Fibroblast of lung (primary cell): ENCODE measurements around the gene USP14.

ENCODE experiments used
- CTCF ChIP-seq, 2 donors: IDR thresholded peaks in 1 of 2; conservative IDR thresholded peaks in 1 of 2; 1 replicate in 1 of 2; 2 replicates in 1 of 2; pipeline ENCODE4 v1.5.1; 2011 to 2012; ENCODE audit warnings: low read length in 2 of 2, control low read depth in 1 of 2, inconsistent platforms in 1 of 2, low read depth in 1 of 2, mild to moderate bottlenecking in 1 of 2
- EZH2 ChIP-seq: IDR thresholded peaks from 2 replicates; pipeline ENCODE4 v1.5.1; 2012; ENCODE audit warnings: low read length, control low read depth, mild to moderate bottlenecking; ENCODE audit errors: missing control alignments

- no peak for TF ChIP-seq CTCF (conservative IDR thresholded peaks at IDR 0.05 in 1 of 2, IDR thresholded peaks at IDR 0.05 in 1 of 2; ENCODE audit: low read depth in 1 of 2, low read length in 2 of 2)
- TF ChIP-seq EZH2 = no peak
Observed at GRCh38 chr18:251572-251971, 93.2 kb downstream of the USP14 start.
